ENCODE measurements around the gene VAT1L.

VAT1L gene

GRCh38 chr16:77885571-77886295 is 97.4 kb downstream of the VAT1L start:
- no peak overlapping the region for H3K27ac ChIP-seq
- in situ Hi-C loops (cut with HindIII; ENCODE audit: low pct_ligation_motif_present, low sequenced_read_pairs) = no loop called here
- peak; percentile 53 for DNase-seq
- no peaks in the 10 kb centered on the region for H3K27me3 ChIP-seq (replicated peaks)
- H3K36me3 ChIP-seq (replicated peaks) = no peaks in the 10 kb centered on the region
- H3K4me3 ChIP-seq (ENCODE audit: low read depth, low read length) = no peak overlapping the region
- TF ChIP-seq CTCF (IDR thresholded peaks at IDR 0.05; ENCODE audit: low read depth, low read length, missing control alignments) = no peak

- H3K27ac ChIP-seq = no peak overlapping the region
- in situ Hi-C loops (cut with HindIII; ENCODE audit: low pct_ligation_motif_present, low sequenced_read_pairs) = no loop called here
- H3K4me3 ChIP-seq (ENCODE audit: low read depth, low read length) = no peak overlapping the region
- TF ChIP-seq CTCF (IDR thresholded peaks at IDR 0.05; ENCODE audit: low read depth, low read length, missing control alignments) = no peak
- DNase-seq = no peak
- no peaks in the 10 kb centered on the region for H3K27me3 ChIP-seq (replicated peaks)
- no peaks in the 10 kb centered on the region for H3K36me3 ChIP-seq (replicated peaks)
Measured at GRCh38 chr16:77888871-77889270, 100.5 kb downstream of the VAT1L start.

- in situ Hi-C loops (cut with HindIII; ENCODE audit: low pct_ligation_motif_present, low sequenced_read_pairs) = no loop called here
- DNase-seq = no peak
- no peaks in the 10 kb centered on the region for H3K36me3 ChIP-seq (replicated peaks)
Measured at GRCh38 chr16:77890075-77890474, 101.7 kb downstream of the VAT1L start.

GRCh38 chr16:77894162-77894561 is 105.8 kb downstream of the VAT1L start:
- in situ Hi-C loops (cut with HindIII; ENCODE audit: low pct_ligation_motif_present, low sequenced_read_pairs) = no loop called here
- TF ChIP-seq CTCF (IDR thresholded peaks at IDR 0.05; ENCODE audit: low read depth, low read length, missing control alignments) = no peak
- Histone ChIP-seq H3K4me3 (ENCODE audit: low read depth, low read length) (no peak overlapping the region), H3K27me3 (replicated peaks) (no peaks in the 10 kb centered on the region), H3K27ac (no peak overlapping the region), H3K36me3 (replicated peaks) (no peaks in the 10 kb centered on the region)
- no peak for DNase-seq

More at GRCh38 chr16:77890075-77890474, 101.7 kb downstream of the VAT1L start:
- Histone ChIP-seq H3K27ac (no peak overlapping the region), H3K4me3 (ENCODE audit: low read depth, low read length) (no peak overlapping the region), H3K27me3 (replicated peaks) (no peaks in the 10 kb centered on the region)
- TF ChIP-seq CTCF (IDR thresholded peaks at IDR 0.05; ENCODE audit: low read depth, low read length, missing control alignments) = no peak

- no peaks in the 10 kb centered on the region for H3K36me3 ChIP-seq (replicated peaks)
- H3K27me3 ChIP-seq (replicated peaks) = no peaks in the 10 kb centered on the region
- no peak overlapping the region for H3K27ac ChIP-seq
- DNase-seq = no peak
- H3K4me3 ChIP-seq (ENCODE audit: low read depth, low read length) = no peak overlapping the region
- in situ Hi-C loops (cut with HindIII; ENCODE audit: low pct_ligation_motif_present, low sequenced_read_pairs) = no loop called here
- TF ChIP-seq CTCF (IDR thresholded peaks at IDR 0.05; ENCODE audit: low read depth, low read length, missing control alignments) = no peak
Measured at GRCh38 chr16:77895962-77896361, 107.6 kb downstream of the VAT1L start.

Measured in brain microvascular endothelial cell (primary cell).